Measurements from ENCODE around the gene NDRG3.

Gene NDRG3

GRCh38 chr20:36745927-36746659, at the start of gene NDRG3:
TSS of gene NDRG3 (minus strand) at chr20:36746090. CDS start at chr20:36721735, 24,355 bp downstream.
- peak; percentile 85 to 86 for DNase-seq

DNA sequence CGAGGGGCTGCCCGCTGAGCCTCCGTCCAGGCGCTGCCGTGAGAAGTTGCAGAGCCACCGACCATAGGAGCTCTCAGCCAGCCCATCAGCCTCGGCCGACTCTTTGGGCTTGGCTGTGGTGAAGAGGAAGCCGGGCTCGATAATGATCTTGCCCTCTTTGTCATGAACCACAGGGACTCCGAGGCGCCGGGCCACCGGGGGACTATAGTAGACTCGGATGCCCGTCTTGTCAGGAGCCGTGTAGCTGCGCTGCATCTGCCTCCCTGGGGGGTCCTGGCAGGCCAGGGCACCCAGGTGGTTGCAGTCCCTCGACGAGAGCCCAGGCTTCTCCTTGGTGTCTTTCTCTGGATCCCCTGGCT, 48.2 kb upstream of the NDRG3 start:
- no peak for DNase-seq

DNA sequence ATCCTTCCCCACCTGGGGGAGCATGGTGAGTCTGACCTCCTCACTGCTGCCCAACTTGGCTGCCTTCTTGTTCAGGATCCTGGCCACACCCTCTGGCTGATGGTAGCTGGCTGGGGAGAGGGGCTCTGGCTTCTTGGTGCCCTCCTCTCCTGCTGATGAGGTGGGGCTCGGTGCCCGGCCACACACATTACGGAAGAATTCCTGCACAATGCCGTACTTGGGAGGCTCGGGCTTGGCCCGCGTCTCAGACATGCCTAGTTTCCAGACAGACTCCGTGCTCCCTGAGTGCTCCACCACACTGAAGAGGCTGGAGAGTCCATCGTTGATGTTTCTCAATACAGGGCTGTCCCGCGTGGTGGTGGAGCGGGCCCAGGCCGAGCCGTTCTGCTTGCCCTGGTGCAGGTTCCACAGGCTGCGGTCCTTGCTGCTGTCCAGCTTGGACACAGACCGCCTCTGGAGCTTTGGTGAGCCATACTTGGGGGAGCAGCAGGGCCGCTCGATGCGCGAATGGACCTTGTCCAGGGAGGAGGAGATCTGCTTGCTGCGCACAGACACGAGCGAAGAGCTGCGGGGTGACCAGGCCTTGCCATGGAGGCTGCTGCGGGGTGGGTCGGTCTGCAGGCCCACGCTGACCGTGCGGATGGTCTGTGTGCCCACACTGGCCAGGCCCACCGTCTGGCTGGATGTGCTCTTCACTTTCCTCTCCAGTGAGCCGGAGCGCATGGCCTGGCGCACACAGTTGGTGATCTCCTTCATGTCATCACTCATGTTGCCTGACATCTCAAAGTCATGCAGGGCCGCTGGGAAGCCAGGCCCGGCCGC, 47.6 kb upstream of the NDRG3 start:
- no peak for DNase-seq

GRCh38 chr20:36792422-36792821, 46.5 kb upstream of the NDRG3 start:
- no peak for DNase-seq

DNA sequence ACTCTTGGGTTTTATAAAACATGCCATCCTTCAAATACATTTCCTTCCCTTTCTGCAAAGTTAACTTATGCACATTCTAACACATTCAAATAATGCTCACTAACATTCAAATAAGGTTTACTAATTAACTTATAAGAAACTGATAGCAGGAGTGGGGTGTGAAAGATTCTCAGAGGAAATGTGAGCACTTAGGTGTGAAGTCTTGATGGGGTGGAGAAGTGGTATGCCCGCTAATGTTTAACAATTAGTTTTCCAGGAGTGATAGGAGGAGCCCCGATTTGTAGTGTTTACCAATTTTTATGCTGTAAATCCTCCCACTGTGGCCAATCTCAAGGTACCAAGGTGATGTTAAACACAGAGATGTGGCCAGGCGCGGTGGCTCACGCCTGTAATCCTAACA, 46.0 kb upstream of the NDRG3 start:
- no peak for DNase-seq

- DNase-seq = no peak
Observed at GRCh38 chr20:36786663-36787062, 40.8 kb upstream of the NDRG3 start.

GRCh38 chr20:36786246-36786645, 40.4 kb upstream of the NDRG3 start:
- no peak for DNase-seq

DNA sequence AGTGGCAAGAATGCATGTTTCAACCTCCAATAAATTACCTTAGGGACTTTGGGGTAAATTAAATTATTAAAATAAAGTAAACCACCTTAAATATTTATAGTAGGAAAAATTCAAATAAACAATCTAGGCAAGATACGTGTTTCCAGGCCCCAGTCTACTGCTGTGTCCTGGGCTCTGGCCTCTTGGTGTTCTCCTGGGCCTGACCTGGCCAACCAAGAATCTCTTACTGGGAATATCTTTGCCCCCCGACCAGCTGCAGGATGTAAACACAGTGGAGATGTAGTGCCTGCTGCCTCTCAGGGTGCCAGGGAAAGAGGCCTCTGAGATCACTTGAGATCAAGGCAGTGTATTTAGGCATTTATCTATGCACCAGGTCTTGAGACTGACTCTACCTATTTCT, 39.4 kb upstream of the NDRG3 start:
- no peak for DNase-seq

DNA sequence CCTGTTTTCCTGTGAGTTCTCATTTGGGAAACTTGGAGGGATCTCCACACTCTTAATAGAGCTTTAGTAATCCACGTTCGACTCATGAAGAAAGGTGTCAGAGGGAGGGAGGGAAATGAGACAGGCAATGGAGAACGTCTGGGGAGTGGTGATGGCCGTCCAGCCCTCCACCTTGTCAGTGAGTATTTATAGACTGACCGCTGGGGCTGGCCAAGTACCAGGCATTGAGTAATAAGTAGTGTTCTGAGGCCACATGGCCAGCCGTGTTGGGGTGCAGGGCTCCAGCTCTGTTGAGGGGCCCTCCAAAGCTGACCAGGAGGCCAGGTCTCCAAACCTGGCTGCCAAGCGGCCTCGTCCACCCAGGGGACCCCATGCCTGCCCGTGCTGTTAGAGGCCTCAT, 39.0 kb upstream of the NDRG3 start:
- DNase-seq = no peak

DNA sequence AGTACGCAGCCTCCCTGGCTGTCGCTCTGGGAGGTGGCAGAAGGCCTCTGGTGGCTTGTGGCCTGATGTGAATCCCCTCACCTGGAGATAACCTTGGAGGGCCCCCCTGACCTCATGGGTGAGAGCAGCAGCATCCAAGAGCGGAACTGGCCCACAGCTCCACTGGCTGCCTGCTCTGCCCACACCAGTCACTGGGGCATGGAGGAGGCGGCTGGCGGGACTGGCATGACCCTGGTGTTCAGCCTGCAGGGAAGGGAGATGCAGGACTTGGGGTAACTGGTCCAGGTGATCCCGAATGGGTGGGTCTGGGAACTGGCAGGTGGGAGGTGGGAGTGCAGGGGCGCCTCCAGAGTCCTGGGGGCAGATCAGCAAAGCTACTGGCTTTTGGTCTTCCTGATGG, 38.2 kb upstream of the NDRG3 start:
- DNase-seq = no peak

GRCh38 chr20:36779656-36780025, 33.8 kb upstream of the NDRG3 start:
- no peak for DNase-seq

DNA sequence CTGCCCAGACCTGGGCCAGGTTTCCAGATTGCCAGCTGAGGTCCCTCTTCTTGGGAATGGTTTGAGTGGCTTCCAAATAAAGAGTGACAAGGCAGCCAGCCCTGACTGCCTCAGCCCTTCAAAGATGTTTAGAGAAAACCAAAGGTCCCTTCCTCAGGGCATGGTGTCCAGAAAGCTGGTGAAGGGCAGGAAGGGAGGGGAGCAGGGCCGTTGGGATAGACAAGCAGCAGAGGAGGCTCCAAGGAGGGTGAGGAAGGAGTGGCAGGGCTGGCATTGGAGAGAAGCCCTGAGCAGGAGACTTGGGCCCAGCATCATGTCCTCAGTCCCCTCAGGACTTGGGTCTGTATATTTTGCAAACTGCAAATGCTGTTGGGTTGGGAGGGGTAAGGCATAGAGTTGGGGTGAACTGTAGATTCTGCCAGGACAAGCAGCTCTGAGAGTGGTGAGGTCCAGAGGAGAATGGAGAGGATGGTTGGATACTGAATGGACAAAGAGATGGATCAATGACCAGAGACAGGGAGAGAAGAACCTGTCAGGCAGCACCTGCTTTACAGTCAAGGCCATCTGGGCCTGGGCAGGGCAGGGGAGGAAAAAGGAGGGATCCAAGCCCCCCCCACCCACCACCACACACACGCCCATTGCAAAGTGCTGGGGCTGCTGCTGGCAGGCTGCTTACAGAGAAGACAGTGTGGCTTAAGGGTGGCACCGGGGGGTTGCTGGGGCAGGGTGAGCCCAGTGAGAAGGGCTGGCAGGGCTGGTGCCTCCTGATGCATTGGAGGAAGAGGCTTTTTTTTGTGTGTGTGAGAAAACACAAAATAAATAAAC, 33.2 kb upstream of the NDRG3 start:
- DNase-seq = no peak

- no peak for DNase-seq
Observed at GRCh38 chr20:36777576-36777975, 31.7 kb upstream of the NDRG3 start.

DNA sequence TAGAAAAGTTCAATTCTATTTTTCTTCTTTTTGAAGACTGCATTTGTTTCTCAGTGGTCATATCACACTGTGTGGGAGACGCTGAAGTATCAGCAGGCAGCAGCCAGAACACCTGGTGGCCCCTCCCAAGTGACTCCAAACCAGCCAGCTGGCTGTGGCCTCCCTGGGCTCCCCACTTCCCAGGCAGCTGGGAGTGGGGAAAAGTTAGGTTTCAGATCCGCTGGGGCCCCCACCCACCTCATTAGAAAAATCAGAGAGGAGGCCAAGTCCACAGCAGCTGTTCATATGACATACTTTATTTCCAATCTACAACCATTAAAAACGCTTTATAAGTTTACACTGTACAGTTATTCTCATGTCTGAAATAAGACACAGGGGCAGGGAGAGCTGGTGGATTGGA, 31.3 kb upstream of the NDRG3 start:
- no peak for DNase-seq

GRCh38 chr20:36775826-36776225, 29.9 kb upstream of the NDRG3 start:
- DNase-seq = no peak

- DNase-seq = no peak
Observed at GRCh38 chr20:36775196-36775595, 29.3 kb upstream of the NDRG3 start.

DNA sequence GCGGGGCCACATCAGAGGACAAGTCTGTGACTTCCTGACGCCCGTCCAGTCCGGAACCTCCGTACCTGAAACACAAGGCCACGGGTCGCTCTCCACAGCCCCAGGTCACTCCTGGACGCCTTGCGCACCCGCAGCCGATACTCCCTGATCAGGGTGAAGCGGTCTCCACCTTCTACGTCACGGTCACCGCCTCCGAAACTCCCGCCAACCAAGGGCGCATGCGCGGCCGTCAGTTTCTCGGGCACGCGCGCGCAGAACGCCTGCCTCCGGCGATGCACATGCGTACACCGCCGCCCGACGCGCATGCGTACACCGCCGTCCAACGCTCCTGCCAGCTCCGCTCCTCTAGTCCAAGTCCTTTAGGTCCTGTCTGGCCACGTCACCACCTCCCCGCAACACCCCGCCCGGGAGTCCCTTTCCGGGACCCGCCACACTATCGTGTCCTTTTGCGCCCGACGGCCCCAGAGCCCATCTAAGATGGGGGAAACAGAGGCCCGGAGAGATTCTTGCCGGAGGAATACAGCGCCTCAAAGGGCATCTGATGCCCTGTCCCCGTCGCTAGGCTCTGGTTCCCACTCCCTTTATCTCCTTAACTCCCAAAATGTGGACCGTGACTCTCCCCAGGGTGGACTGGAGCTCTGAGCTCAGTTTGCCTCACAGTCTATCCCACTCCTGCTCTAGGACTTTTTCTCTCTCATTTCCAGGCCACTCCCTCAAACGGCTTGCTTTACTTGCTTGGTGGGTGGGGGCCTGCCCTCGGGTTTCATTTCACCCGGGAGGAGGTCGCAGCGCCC, 27.9 kb upstream of the NDRG3 start, which contains the start of gene DSN1:
Gene DSN1 (minus strand): TSS at position 167 of the 794 bp plus-strand sequence. CDS start 2,305 bp downstream, outside the sequence.
- peak; percentile 98 to 99 for DNase-seq

- DNase-seq = no peak
Observed at GRCh38 chr20:36773107-36773596, 27.3 kb upstream of the NDRG3 start.

- DNase-seq = no peak
Observed at GRCh38 chr20:36770680-36771079, 24.8 kb upstream of the NDRG3 start.

DNA sequence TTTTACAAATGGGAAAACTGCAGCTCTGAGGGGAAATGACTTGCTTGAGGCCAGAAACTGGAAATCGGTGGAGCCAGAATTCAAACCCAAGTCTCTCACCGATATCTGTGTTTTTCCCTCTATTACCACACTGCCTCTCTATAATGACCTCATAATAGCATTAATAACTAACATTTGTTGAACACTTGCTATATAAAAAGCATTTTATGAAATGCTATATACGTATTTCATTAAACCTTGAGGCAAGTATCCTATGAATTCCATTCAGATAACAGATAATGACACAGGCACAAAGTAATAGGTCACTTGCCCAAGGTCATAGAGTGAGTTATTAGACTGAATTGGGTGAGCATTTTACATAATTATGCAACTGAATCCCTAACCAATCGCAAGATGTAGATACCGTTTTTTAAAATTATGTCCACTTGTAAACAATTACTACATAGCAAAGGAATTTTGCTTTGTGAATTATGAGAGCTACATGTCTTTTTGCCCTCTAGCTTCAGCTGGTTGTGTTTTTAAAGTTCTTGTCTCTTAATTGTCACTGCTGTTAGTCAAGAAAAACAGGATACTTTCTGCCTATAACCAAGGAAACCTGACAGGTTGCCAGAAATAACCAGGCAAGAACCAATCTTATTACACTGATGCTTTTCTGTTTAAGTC, 23.0 kb upstream of the NDRG3 start:
- no peak for DNase-seq

- no peak for DNase-seq
Observed at GRCh38 chr20:36761125-36761524, 15.2 kb upstream of the NDRG3 start.

DNA sequence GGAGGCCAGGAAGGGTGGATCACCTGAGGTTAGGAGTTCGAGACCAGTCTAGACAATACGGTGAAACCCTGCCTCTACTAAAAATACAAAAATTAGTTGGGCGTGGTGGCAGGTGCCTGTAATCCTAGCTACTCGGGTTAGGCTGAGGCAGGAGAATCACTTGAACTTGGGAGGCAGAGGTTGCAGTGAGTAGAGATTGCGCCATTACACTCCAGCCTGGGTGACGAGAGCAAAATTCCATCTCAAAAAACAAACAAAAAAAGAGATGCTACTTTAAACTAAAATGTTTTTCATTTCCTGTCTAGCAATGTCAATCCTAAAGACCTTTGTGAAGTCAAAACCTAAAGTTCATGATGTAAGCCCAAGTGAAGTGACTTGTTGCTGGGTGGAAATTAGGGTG, 14.8 kb upstream of the NDRG3 start:
- DNase-seq = no peak
